GM12878 (cell line): Measurements from ENCODE around the gene PLEKHO1. TPM values are rescaled to one million over a fixed set of nuclear protein-coding genes. Genes with fewer than 3 reads are reported as not detected.
A peak's percentile ranks its signal among the peaks of the same experiment; 100 is the strongest.

Source experiments
- CBFB ChIP-seq: IDR thresholded peaks from 2 replicates; pipeline ENCODE4 v1.6.1; 2016; ENCODE audit warnings: antibody characterized with exemption, low read depth
- CBX3 ChIP-seq: fragments of 200-600 bp; sonication (generic); IDR thresholded peaks from 2 replicates; pipeline ENCODE4 v1.6.1; 2016; ENCODE audit warnings: low read depth, borderline replicate concordance
- EP300 ChIP-seq, 2 experiments: fragments of 150-350 bp in 1 of 2; IDR thresholded peaks; 2 replicates each; pipeline ENCODE4 v1.6.1; 2011 to 2012; ENCODE audit warnings: low read depth in 2 of 2, low read length in 2 of 2, borderline replicate concordance in 1 of 2, improper control_type of control experiment in 1 of 2, inconsistent platforms in 1 of 2; ENCODE audit not compliant: control insufficient read depth in 1 of 2
- FOS ChIP-seq: IDR thresholded peaks from 3 replicates; pipeline ENCODE4 v1.6.1; 2011; ENCODE audit warnings: borderline replicate concordance; ENCODE audit not compliant: insufficient read length; ENCODE audit errors: extremely low read depth
- FOXK2 ChIP-seq: fragments of 450-650 bp; IDR thresholded peaks from 2 replicates; pipeline ENCODE4 v1.6.1; 2017; ENCODE audit warnings: mild to moderate bottlenecking, moderate library complexity
- HCFC1 ChIP-seq: fragments of 150-350 bp; IDR thresholded peaks from 2 replicates; pipeline ENCODE4 v1.6.1; 2014; ENCODE audit warnings: low read length
- NFYB ChIP-seq: IDR thresholded peaks from 2 replicates; pipeline ENCODE4 v1.6.1; 2011; ENCODE audit warnings: low read depth, mild to moderate bottlenecking, low read length, improper control_type of control experiment, moderate library complexity; ENCODE audit not compliant: insufficient read depth
- NKRF ChIP-seq: fragments of 450-650 bp; conservative IDR thresholded peaks from 2 replicates; pipeline ENCODE4 v1.6.1; 2017; ENCODE audit warnings: mild to moderate bottlenecking, moderate library complexity
- PKNOX1 ChIP-seq: fragments of 450-650 bp; IDR thresholded peaks from 2 replicates; pipeline ENCODE4 v1.6.1; 2016; ENCODE audit warnings: mild to moderate bottlenecking
- POLR2AphosphoS2 ChIP-seq: IDR thresholded peaks from 2 replicates; pipeline ENCODE4 v1.6.1; 2011; ENCODE audit warnings: low read depth, mild to moderate bottlenecking, low read length, improper control_type of control experiment, moderate library complexity
- SKIL ChIP-seq: fragments of 450-650 bp; IDR thresholded peaks from 2 replicates; pipeline ENCODE4 v1.6.1; 2017; ENCODE audit warnings: mild to moderate bottlenecking, low read depth, inconsistent platforms; ENCODE audit not compliant: poor library complexity, severe bottlenecking
- SREBF1 ChIP-seq: IDR thresholded peaks from 2 replicates; pipeline ENCODE4 v1.6.1; 2012; ENCODE audit warnings: mild to moderate bottlenecking, low read length
- SRF ChIP-seq, 2 experiments: IDR thresholded peaks; 2 replicates each; pipeline ENCODE4 v1.6.1; 2011; ENCODE audit warnings: low read depth in 2 of 2, low read length in 2 of 2, mild to moderate bottlenecking in 1 of 2, moderate library complexity in 1 of 2
- SUPT20H ChIP-seq: IDR thresholded peaks from 2 replicates; pipeline ENCODE4 v1.6.1; 2011; ENCODE audit warnings: low read depth, mild to moderate bottlenecking, low read length, moderate library complexity, borderline replicate concordance; ENCODE audit not compliant: control insufficient read depth
- ZBED1 ChIP-seq: IDR thresholded peaks from 2 replicates; pipeline ENCODE4 v1.6.1; 2016; ENCODE audit warnings: borderline replicate concordance
- ZNF207 ChIP-seq: fragments of 450-650 bp; IDR thresholded peaks from 2 replicates; pipeline ENCODE4 v1.6.1; 2014; ENCODE audit warnings: antibody characterized with exemption, mild to moderate bottlenecking, borderline replicate concordance
- ZSCAN29 ChIP-seq: fragments of 450-650 bp; IDR thresholded peaks from 2 replicates; pipeline ENCODE4 v1.6.1; 2017; ENCODE audit warnings: mild to moderate bottlenecking, moderate library complexity
- polyA plus RNA-seq, 11 experiments: library from polyadenylated mRNA; depleted of rRNA in 4 of 11; unstranded in 6 of 11; stranded (reverse) in 5 of 11; fragments of >200 nt; fragmentation: Nextera tagmentation in 4 of 11; fragmentation: Illumina TruSeq in 1 of 11; extraction: Ambion mirVana in 4 of 11; extraction: Trizol in 1 of 11; gene quantifications; 1 replicate in 1 of 11; 2 replicates in 10 of 11; pipeline versions ENCODE4 v1.2.1 to v1.2.3, GENCODE V29; 2011 to 2016; ENCODE audit warnings: inconsistent platforms in 2 of 11, missing spikeins in 2 of 11, low read depth in 1 of 11
- total RNA-seq, 4 experiments: library from RNA; depleted of rRNA in 3 of 4; stranded (reverse); fragments of >200 nt in 3 of 4; fragmentation: Illumina TruSeq in 1 of 4; extraction: Trizol in 1 of 4; gene quantifications; 2 replicates each; pipeline versions ENCODE4 v1.2.1 to v1.2.3, GENCODE V29; 2013 to 2021
- TF ChIP-seq, protein P1 (sequence below): IDR thresholded peaks from 2 replicates; pipeline ENCODE4 v1.6.1; 2012; ENCODE audit warnings: improper control_type of control experiment, low read depth, low read length; ENCODE audit not compliant: insufficient replicate concordance

The PLEKHO1 gene
- total and polyA plus RNA-seq, 10 of the 15 experiments (the other 5 are each of a cell fraction or from before 2014, with no cell fraction given): 5.3 to 184 (median 88.8) TPM

DNA sequence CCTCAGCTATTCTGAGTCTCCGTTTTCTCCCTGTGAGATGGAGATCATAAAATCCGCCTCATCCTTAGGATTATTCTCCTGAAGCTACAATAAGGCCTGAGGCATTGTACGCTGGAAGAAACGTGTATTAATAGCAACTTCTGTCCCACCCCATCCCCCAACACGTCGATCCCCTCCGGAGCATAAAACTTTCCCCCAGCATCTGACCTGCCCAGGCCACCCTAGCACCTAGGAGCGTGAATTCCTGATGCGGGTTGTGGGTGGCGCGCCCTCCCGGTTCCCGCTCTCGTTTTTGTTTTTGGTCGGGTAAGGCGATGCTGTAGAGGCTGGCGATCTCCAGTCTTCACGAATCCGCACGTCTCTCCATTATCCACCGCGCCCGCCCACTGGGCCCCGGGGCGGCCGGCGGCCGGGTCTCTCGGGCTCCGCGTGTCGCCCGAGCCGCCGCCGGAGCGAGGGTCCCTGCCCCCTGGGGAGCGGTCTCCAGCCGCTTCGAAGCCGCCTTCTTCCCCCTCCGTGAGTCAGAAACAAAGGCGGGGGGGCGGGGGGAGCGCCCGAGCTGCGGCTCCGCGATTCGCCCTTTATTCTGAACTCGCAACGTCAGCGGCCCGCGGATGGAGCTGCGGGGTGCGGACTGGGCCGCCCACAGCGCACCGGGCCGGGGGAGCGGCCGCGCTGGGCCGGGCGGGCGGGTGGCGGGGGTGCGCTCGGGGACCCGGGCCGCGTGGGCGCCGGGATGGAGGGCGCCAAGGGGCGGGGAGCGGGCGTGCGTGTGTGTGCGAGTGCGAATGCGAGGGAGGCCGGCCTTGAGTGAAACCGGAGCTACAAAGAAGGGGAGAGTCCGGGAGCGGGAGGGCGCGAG lies at the start of gene PLEKHO1 (continued):
- TF ChIP-seq ZNF207 (no peak), SREBF1 (no peak), FOXK2 (no peak), SKIL (no peak), CBX3 (no peak), POLR2AphosphoS2 (peak; percentile 25; the same call in 1 of the 2 replicates), SUPT20H (no peak), SRF (IDR thresholded peaks at IDR 0.05; ENCODE audit: low read depth in 2 of 2, low read length in 2 of 2) (peak in 1 of 2 experiments; percentile 20; a peak in 1 of 4 replicates), ZSCAN29 (no peak), CBFB (no peak), HCFC1 (no peak), EP300 (IDR thresholded peaks at IDR 0.05; ENCODE audit: borderline replicate concordance in 1 of 2, control insufficient read depth in 1 of 2, low read depth in 2 of 2, low read length in 2 of 2) (no peak), ZBED1 (no peak), PKNOX1 (no peak), FOS (no peak), NFYB (no peak), NKRF (peak; percentile 57)
- TF ChIP-seq, protein P1, sequence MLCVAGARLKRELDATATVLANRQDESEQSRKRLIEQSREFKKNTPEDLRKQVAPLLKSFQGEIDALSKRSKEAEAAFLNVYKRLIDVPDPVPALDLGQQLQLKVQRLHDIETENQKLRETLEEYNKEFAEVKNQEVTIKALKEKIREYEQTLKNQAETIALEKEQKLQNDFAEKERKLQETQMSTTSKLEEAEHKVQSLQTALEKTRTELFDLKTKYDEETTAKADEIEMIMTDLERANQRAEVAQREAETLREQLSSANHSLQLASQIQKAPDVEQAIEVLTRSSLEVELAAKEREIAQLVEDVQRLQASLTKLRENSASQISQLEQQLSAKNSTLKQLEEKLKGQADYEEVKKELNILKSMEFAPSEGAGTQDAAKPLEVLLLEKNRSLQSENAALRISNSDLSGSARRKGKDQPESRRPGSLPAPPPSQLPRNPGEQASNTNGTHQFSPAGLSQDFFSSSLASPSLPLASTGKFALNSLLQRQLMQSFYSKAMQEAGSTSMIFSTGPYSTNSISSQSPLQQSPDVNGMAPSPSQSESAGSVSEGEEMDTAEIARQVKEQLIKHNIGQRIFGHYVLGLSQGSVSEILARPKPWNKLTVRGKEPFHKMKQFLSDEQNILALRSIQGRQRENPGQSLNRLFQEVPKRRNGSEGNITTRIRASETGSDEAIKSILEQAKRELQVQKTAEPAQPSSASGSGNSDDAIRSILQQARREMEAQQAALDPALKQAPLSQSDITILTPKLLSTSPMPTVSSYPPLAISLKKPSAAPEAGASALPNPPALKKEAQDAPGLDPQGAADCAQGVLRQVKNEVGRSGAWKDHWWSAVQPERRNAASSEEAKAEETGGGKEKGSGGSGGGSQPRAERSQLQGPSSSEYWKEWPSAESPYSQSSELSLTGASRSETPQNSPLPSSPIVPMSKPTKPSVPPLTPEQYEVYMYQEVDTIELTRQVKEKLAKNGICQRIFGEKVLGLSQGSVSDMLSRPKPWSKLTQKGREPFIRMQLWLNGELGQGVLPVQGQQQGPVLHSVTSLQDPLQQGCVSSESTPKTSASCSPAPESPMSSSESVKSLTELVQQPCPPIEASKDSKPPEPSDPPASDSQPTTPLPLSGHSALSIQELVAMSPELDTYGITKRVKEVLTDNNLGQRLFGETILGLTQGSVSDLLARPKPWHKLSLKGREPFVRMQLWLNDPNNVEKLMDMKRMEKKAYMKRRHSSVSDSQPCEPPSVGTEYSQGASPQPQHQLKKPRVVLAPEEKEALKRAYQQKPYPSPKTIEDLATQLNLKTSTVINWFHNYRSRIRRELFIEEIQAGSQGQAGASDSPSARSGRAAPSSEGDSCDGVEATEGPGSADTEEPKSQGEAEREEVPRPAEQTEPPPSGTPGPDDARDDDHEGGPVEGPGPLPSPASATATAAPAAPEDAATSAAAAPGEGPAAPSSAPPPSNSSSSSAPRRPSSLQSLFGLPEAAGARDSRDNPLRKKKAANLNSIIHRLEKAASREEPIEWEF: no peak
